ENCODE data around the gene CCNJL.

Gene CCNJL

GRCh38 chr5:160211352-160211751 lies 101.0 kb downstream of the CCNJL start:
- DNase-seq, result no peak

DNA sequence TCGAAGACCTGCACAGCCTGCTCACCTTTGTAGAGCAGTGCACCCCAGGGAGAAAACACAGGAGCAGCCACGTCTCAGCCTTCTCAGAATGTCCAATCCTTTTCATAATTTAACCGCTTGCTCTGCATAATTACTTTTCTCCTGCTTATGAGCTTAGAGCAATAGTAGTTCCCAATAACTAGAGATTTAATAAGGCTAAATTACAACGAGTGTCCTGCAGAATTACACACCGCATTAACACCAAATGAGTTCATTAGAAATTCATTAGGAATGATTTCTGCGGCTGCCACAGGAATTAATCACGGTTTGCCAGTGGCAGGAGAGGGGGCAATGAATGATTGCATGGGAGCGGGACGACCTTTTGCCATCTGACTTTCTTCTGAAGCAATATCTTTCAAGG lies 101.8 kb downstream of the CCNJL start:
- no peak for DNase-seq

GRCh38 chr5:160209917-160210316 lies 102.4 kb downstream of the CCNJL start:
- no peak for DNase-seq

DNA sequence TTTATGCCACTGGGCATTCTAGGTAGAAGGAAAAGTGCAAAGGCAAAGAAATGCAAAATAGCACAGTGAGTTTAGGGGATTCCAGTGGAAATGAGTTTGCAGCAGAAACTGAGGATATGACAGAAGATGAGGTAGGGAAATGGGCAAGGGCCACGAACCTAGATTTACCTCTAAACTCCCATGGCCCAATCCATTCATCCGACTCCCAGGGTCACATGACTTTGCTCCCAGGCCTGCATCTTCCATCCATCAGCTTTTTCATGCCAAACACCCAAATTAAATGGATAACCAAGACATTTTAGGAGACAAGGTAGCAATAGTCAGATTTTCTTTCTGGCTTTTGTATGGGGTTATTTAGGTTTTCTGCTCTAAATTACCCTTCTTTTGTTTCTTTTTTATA lies 105.3 kb downstream of the CCNJL start:
- no peak for DNase-seq

Data from activated CD4-positive, alpha-beta T cell treated with anti-CD3 and anti-CD28 coated beads for 1 hour (primary cell).